ENCODE results near the gene RPL3.

DNA sequence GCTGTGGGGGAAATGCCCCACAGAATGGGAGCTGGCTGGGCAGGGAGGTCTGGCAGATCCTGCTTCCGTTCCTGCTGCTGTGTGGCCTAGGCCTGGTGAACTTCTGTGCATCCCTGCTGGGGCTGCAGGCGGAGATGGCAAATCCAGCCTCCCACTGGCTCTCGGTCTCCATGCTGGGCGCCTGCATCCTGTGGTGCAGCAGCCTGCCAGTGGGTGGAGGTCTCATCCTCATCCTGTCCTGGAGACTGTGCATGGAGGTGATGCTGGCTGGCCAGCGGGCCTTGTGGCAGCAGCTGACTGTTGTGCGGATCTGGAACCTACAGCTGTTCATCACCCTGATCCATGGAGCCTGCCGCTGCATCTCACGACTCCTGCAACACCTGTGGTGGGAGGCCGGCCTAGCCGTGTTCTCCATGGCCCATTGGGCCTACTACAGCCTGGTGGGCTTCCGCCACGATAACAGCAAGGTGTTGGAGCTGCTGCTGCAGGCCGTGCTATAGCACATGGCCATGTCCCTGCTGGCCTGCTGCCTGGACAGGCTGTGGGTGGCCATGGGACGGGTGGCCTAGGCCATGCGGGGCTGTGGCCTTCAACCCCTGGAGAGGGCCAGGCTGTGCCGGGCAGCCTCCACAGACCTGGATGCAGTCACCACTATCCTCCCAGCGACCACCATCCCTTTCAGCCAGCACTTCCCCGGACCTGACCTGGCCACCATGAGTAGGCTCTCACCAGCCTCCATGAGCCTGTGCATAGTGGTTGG, 8.8 kb upstream of the RPL3 start:
- TF ChIP-seq, protein P1, sequence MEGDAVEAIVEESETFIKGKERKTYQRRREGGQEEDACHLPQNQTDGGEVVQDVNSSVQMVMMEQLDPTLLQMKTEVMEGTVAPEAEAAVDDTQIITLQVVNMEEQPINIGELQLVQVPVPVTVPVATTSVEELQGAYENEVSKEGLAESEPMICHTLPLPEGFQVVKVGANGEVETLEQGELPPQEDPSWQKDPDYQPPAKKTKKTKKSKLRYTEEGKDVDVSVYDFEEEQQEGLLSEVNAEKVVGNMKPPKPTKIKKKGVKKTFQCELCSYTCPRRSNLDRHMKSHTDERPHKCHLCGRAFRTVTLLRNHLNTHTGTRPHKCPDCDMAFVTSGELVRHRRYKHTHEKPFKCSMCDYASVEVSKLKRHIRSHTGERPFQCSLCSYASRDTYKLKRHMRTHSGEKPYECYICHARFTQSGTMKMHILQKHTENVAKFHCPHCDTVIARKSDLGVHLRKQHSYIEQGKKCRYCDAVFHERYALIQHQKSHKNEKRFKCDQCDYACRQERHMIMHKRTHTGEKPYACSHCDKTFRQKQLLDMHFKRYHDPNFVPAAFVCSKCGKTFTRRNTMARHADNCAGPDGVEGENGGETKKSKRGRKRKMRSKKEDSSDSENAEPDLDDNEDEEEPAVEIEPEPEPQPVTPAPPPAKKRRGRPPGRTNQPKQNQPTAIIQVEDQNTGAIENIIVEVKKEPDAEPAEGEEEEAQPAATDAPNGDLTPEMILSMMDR (IDR thresholded peaks at IDR 0.05; ENCODE audit: poor library complexity) = no peak
- TF ChIP-seq EZH2 (IDR thresholded peaks at IDR 0.05; ENCODE audit: borderline replicate concordance) (no peak), EZH2phosphoT487 (IDR thresholded peaks at IDR 0.05; ENCODE audit: low read depth, severe bottlenecking, unreplicated experiment) (no peak)
